Gastroesophageal sphincter (tissue), 4 donors: ENCODE results near the gene ANP32B. TPM values are rescaled to one million over a fixed set of nuclear protein-coding genes. Genes with fewer than 3 reads are reported as not detected.

ENCODE experiments used
- ATAC-seq: fragments of 150-250 bp; one replicate; pipeline ENCODE4 v1.9.1; 2016; ENCODE audit warnings: mild to moderate bottlenecking, moderate library complexity
- H3K27ac ChIP-seq, 4 donors: fragments of 200-600 bp; sonication (generic) in 3 of 4; 1 replicate in 3 of 4; 2 replicates in 1 of 4; pipeline ENCODE4 v1.5.1; 2016 to 2019
- H3K27me3 ChIP-seq: fragments of 200-600 bp; sonication (generic); one replicate; pipeline ENCODE4 v1.5.1; 2019
- H3K36me3 ChIP-seq, 2 donors: fragments of 200-600 bp; sonication (generic); one replicate each; pipeline ENCODE4 v1.5.1; 2019; ENCODE audit warnings: control low read depth in 1 of 2
- H3K4me1 ChIP-seq, 3 donors: fragments of 200-600 bp; sonication (generic); 1 replicate in 2 of 3; 2 replicates in 1 of 3; pipeline ENCODE4 v1.5.1; 2016 to 2019; ENCODE audit warnings: control low read depth in 2 of 3
- H3K4me3 ChIP-seq, 2 donors: fragments of 200-600 bp; sonication (generic); one replicate each; pipeline ENCODE4 v1.5.1; 2019; ENCODE audit warnings: mild to moderate bottlenecking in 1 of 2, moderate library complexity in 1 of 2
- H3K9me3 ChIP-seq, 3 donors: fragments of 200-600 bp; sonication (generic); one replicate each; pipeline ENCODE4 v1.5.1; 2017 to 2019; ENCODE audit warnings: control low read depth in 2 of 3
- EP300 ChIP-seq: sonication (generic); formaldehyde crosslinking; IDR thresholded peaks from one replicate; pipeline ENCODE4 v1.6.1; 2017; ENCODE audit warnings: antibody characterized with exemption, mild to moderate bottlenecking
- POLR2A ChIP-seq, 2 donors: fragments of 450-650 bp; IDR thresholded peaks; one replicate each; pipeline ENCODE4 v1.6.1; 2017; ENCODE audit warnings: antibody characterized with exemption in 2 of 2, mild to moderate bottlenecking in 2 of 2, moderate library complexity in 1 of 2
- POLR2AphosphoS5 ChIP-seq: sonication (generic); formaldehyde crosslinking; IDR thresholded peaks from one replicate; pipeline ENCODE4 v1.6.1; 2017; ENCODE audit warnings: antibody characterized with exemption
- WGBS, 2 donors: methylation state at CpG; one replicate each; pipeline ENCODE4 v1.1.5; 2018; ENCODE audit warnings: low coverage in 1 of 2; 5-methylcytosine and 5-hydroxymethylcytosine counted together
- total RNA-seq, 4 donors: library from RNA; depleted of rRNA; stranded (reverse); fragments of >200 nt; gene quantifications; one replicate each; pipeline ENCODE4 v1.1.0, GENCODE V29; 2016
- TF ChIP-seq, protein P1 (sequence below), 4 experiments: fragments of 200-600 bp in 2 of 4; fragments of 450-650 bp in 2 of 4; sonication (generic) in 1 of 4; IDR thresholded peaks; one replicate each; pipeline ENCODE4 v1.5.1; 2017 to 2019; ENCODE audit warnings: antibody characterized with exemption in 4 of 4, mild to moderate bottlenecking in 2 of 4, moderate library complexity in 2 of 4

The ANP32B gene
- total RNA-seq, 4 donors from 2014 or later: 33.0 to 41.0 (median 36.1) TPM

DNA sequence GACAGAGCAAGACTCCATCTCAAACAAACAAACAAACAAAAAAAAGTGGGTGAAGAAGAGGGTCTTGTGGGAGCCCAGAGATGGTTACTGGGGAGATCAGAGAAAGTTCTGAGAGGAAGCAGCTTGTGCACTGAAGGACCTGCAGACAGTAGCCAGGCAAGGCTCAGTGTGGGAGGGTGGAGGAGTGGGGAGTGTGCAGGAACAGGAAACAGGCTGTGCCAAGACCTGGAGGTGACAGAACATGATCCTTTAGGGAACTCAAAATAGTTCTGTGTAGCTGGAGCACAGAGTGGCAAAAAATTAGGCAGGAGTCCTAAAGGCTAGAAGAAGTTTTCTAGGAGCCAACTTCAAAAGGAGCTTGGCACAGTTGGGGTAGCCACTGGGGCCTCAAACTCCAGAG lies 54.2 kb downstream of the ANP32B start:
- peaks cover 29% of the 10 kb centered on the region for H3K27me3 ChIP-seq
- no peaks in the 10 kb centered on the region for H3K9me3 ChIP-seq
- peak overlapping the region in 1 of 4 donors; percentile 44 for H3K27ac ChIP-seq
- no peaks in the 10 kb centered on the region for H3K36me3 ChIP-seq
- no peak overlapping the region for H3K4me3 ChIP-seq
- peak; percentile 51 for ATAC-seq
- peaks cover 0 to 6% (median 4%) of the 10 kb centered on the region in 3 donors for H3K4me1 ChIP-seq
- TF ChIP-seq POLR2A (IDR thresholded peaks at IDR 0.05) (no peak), POLR2AphosphoS5 (no peak), EP300 (no peak)
- TF ChIP-seq, protein P1, sequence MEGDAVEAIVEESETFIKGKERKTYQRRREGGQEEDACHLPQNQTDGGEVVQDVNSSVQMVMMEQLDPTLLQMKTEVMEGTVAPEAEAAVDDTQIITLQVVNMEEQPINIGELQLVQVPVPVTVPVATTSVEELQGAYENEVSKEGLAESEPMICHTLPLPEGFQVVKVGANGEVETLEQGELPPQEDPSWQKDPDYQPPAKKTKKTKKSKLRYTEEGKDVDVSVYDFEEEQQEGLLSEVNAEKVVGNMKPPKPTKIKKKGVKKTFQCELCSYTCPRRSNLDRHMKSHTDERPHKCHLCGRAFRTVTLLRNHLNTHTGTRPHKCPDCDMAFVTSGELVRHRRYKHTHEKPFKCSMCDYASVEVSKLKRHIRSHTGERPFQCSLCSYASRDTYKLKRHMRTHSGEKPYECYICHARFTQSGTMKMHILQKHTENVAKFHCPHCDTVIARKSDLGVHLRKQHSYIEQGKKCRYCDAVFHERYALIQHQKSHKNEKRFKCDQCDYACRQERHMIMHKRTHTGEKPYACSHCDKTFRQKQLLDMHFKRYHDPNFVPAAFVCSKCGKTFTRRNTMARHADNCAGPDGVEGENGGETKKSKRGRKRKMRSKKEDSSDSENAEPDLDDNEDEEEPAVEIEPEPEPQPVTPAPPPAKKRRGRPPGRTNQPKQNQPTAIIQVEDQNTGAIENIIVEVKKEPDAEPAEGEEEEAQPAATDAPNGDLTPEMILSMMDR (IDR thresholded peaks at IDR 0.05): no peak

DNA sequence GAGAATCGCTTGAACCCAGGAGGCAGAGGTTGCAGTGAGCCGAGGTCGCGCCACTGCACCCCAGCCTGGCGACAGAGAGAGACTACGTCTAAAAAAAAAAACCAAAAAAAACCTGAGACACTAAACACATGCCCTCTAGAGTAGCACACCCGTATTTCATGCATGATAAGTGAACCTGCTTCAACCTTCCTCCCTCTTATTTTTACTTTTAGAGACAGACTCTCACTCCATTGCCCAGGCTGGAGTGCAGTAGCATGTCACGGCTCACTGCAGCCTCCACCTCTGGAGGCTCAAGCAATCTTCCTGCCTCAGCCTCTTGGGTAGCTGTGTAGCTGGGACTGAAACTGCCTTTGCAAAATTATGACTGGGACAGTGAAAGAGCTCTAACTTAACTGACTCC lies 55.8 kb downstream of the ANP32B start:
- Histone ChIP-seq H3K9me3 (no peaks in the 10 kb centered on the region), H3K27ac (no peak overlapping the region), H3K27me3 (peaks cover 22% of the 10 kb centered on the region), H3K36me3 (no peaks in the 10 kb centered on the region), H3K4me1 (peaks cover 0 to 6% (median 4%) of the 10 kb centered on the region in 3 donors), H3K4me3 (no peak overlapping the region)
- no peak for ATAC-seq
- WGBS, 2 donors: 40% methylated on average over 1 of the region's 8 CpGs; no CpG with 5 or more reads in 1 of the 2 donors
- TF ChIP-seq POLR2AphosphoS5: no peak
- TF ChIP-seq, protein P1 (IDR thresholded peaks at IDR 0.05): no peak
- TF ChIP-seq POLR2A (IDR thresholded peaks at IDR 0.05): no peak
- no peak for TF ChIP-seq EP300

DNA sequence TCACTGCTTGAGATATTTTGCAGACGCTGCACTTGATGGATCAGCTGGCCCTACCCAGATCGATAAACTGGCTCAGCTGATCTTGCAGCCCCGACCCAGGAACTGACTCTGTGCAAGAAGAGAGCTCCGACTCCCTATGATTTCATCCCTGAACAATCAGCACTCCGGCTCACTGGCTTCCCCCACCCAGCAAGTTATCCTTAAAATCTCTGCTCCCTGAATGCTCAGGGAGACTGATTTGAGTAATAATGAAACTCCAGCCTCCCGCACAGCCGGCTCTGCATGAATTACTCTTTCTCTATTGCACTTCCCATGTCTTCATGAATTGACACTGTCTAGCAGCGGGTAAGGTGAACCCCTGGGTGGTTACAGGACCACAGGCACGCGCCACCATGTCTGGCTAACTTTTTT lies 56.5 kb downstream of the ANP32B start:
- no peak overlapping the region for H3K27ac ChIP-seq
- H3K27me3 ChIP-seq: peaks cover 20% of the 10 kb centered on the region
- 72 to 73% methylated on average over 3 to 5 of the region's 10 CpGs for WGBS, 2 donors
- H3K36me3 ChIP-seq: no peaks in the 10 kb centered on the region
- H3K4me3 ChIP-seq: no peak overlapping the region
- no peaks in the 10 kb centered on the region for H3K9me3 ChIP-seq
- TF ChIP-seq, protein P1 (IDR thresholded peaks at IDR 0.05): no peak
- TF ChIP-seq EP300 (no peak), POLR2A (IDR thresholded peaks at IDR 0.05) (no peak)
- H3K4me1 ChIP-seq: peaks cover 0 to 4% (median 3%) of the 10 kb centered on the region in 3 donors
- no peak for ATAC-seq

DNA sequence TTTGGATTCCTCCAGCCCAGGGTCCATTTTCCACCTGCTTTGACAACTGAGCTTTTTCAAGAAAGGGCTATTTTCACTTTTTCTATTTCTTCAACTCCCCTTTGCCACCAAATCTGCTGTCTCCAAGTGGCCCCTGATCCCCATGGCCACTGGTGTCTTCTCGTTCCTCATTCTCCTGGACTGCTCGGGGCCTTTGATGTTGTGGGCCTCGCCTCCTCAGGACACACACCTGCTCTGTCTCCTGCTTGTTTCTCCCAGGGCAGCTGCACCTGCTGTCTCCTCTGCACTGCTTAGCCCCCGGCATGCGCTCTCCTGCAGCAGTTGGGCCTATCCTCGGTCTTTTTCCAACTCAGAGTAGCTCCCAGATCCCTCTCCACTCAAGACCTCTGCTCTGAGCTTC lies 57.1 kb downstream of the ANP32B start:
- Histone ChIP-seq H3K9me3 (no peaks in the 10 kb centered on the region), H3K27ac (no peak overlapping the region), H3K4me3 (no peak overlapping the region), H3K36me3 (no peaks in the 10 kb centered on the region), H3K4me1 (no peaks in the 10 kb centered on the region), H3K27me3 (peaks cover 20% of the 10 kb centered on the region)
- no peak for ATAC-seq
- TF ChIP-seq, protein P1 (IDR thresholded peaks at IDR 0.05): no peak
- 85 to 86% methylated on average over 6 of the region's 6 CpGs for WGBS, 2 donors

DNA sequence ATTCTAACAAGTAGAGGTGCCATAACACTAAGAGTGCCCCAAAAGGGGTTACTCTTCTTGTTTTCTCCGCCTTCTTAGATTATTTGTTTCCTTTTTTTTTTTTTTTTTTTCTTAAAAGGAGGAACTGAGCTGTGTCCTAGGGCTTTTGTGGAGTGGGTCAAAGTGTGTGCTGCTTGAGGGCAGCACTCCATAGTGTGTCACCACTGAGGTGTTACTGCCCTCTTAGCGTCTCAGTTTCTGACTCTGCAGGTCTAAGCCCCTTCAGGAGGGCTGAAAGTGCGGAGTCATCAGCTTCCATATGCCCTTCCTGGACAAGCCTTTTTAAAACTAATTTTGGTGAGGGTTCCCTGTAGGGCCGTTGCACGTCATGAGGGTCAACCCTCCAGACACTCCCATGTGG lies 60.8 kb downstream of the ANP32B start:
- TF ChIP-seq EP300: no peak
- no peak for TF ChIP-seq POLR2AphosphoS5
- no peak for ATAC-seq

More for the DNA sequence above, 60.8 kb downstream of the ANP32B start:
- Histone ChIP-seq H3K36me3 (no peaks in the 10 kb centered on the region), H3K27me3 (peaks cover 16% of the 10 kb centered on the region), H3K4me1 (no peaks in the 10 kb centered on the region), H3K27ac (no peak overlapping the region), H3K9me3 (no peaks in the 10 kb centered on the region), H3K4me3 (no peak overlapping the region)
- 68 to 90% methylated on average over 3 to 5 of the region's 5 CpGs for WGBS, 2 donors
